Measurements from ENCODE around the gene COL5A2.

COL5A2 gene

GRCh38 chr2:189178054-189178453, 1.5 kb downstream of the COL5A2 start:
- DNase-seq: no peak

GRCh38 chr2:189177251-189177840, 2.2 kb downstream of the COL5A2 start:
- DNase-seq: no peak

GRCh38 chr2:189176516-189176915, 3.0 kb downstream of the COL5A2 start:
- no peak for DNase-seq

GRCh38 chr2:189175869-189176433, 3.6 kb downstream of the COL5A2 start:
- DNase-seq: no peak

- no peak for DNase-seq
Observed at GRCh38 chr2:189171956-189172609, 7.5 kb downstream of the COL5A2 start.

GRCh38 chr2:189168856-189169499, 10.6 kb downstream of the COL5A2 start:
- DNase-seq: no peak

- no peak for DNase-seq
Observed at GRCh38 chr2:189165656-189166380, 13.7 kb downstream of the COL5A2 start.

- no peak for DNase-seq
Observed at GRCh38 chr2:189164746-189165145, 14.8 kb downstream of the COL5A2 start.

- DNase-seq: peak; percentile 46
Observed at GRCh38 chr2:189163889-189164288, 15.7 kb downstream of the COL5A2 start.

GRCh38 chr2:189162566-189162965, 17.0 kb downstream of the COL5A2 start:
- DNase-seq: no peak

- no peak for DNase-seq
Observed at GRCh38 chr2:189161894-189162293, 17.7 kb downstream of the COL5A2 start.

GRCh38 chr2:189159717-189160116, 19.8 kb downstream of the COL5A2 start:
- no peak for DNase-seq

- DNase-seq: no peak
Observed at GRCh38 chr2:189159273-189159672, 20.3 kb downstream of the COL5A2 start.

- DNase-seq: no peak
Observed at GRCh38 chr2:189157939-189158338, 21.6 kb downstream of the COL5A2 start.

- DNase-seq: no peak
Observed at GRCh38 chr2:189157456-189157855, 22.1 kb downstream of the COL5A2 start.

GRCh38 chr2:189155795-189156194, 23.8 kb downstream of the COL5A2 start:
- DNase-seq: no peak

GRCh38 chr2:189153619-189154018, 25.9 kb downstream of the COL5A2 start:
- no peak for DNase-seq

- no peak for DNase-seq
Observed at GRCh38 chr2:189152483-189152882, 27.1 kb downstream of the COL5A2 start.

- no peak for DNase-seq
Observed at GRCh38 chr2:189151906-189152305, 27.7 kb downstream of the COL5A2 start.

GRCh38 chr2:189150033-189150432, 29.5 kb downstream of the COL5A2 start:
- peak; percentile 3 for DNase-seq

- no peak for DNase-seq
Observed at GRCh38 chr2:189147989-189148388, 31.6 kb downstream of the COL5A2 start.

- DNase-seq: no peak
Observed at GRCh38 chr2:189147361-189147760, 32.2 kb downstream of the COL5A2 start.

GRCh38 chr2:189146553-189146952, 33.0 kb downstream of the COL5A2 start:
- no peak for DNase-seq

Measured in kidney glomerular epithelial cell (primary cell).